Measurements from ENCODE around the gene KIF25. TPM values are rescaled to one million over a fixed set of nuclear protein-coding genes. Genes with fewer than 3 reads are reported as not detected.

KIF25 gene
- total RNA-seq, 5 donors from 2014 or later (not counting 1 experiment from before 2014, with no cell fraction given): not detected

- no peaks in the 10 kb centered on the region for H3K36me3 Mint-ChIP-seq
- Histone ChIP-seq H3K4me3 (ENCODE audit: control insufficient read depth in 1 of 2, extremely low read depth in 1 of 2, low read length in 1 of 2) (no peak overlapping the region), H3K27me3 (replicated peaks in 1 of 2; ENCODE audit: control insufficient read depth in 2 of 2, extremely low read depth in 1 of 2, insufficient read depth in 2 of 2, low read length in 1 of 2) (peaks cover 0 to 17% of the 10 kb centered on the region in 2 experiments), H3K36me3 (ENCODE audit: control insufficient read depth in 2 of 2, extremely low read depth in 1 of 2, insufficient read depth in 1 of 2, low read length in 1 of 2) (no peaks in the 10 kb centered on the region), H3K4me1 (ENCODE audit: control insufficient read depth in 1 of 2, extremely low read depth in 1 of 2, insufficient read depth in 2 of 2, low read length in 2 of 2) (no peaks in the 10 kb centered on the region), H3K9me3 (no peaks in the 10 kb centered on the region), H3K27ac (ENCODE audit: low read length) (no peak overlapping the region)
- ChIA-PET POLR2A (no interaction called here), CTCF (no interaction called here)
- H3K9me3 Mint-ChIP-seq: no peaks in the 10 kb centered on the region
- no peaks in the 10 kb centered on the region for H3K27me3 Mint-ChIP-seq
- DNase-seq: no peak
- no peaks in the 10 kb centered on the region for H3K4me1 Mint-ChIP-seq
- no peak overlapping the region for H3K27ac Mint-ChIP-seq
- WGBS (ENCODE audit: insufficient coverage): 81% methylated on average over 3 of the region's 5 CpGs
- no peak for ATAC-seq (replicated peaks in 1 of 4)
- no peak overlapping the region for H3K4me3 Mint-ChIP-seq
These were observed 86.0 kb downstream of the KIF25 start for GRCh38 chr6:168083514-168083885.

GRCh38 chr6:168084465-168085160, 87.1 kb downstream of the KIF25 start:
- Histone ChIP-seq H3K4me1 (ENCODE audit: control insufficient read depth in 1 of 2, extremely low read depth in 1 of 2, insufficient read depth in 2 of 2, low read length in 2 of 2) (no peaks in the 10 kb centered on the region), H3K36me3 (ENCODE audit: control insufficient read depth in 2 of 2, extremely low read depth in 1 of 2, insufficient read depth in 1 of 2, low read length in 1 of 2) (no peaks in the 10 kb centered on the region), H3K27ac (ENCODE audit: low read length) (no peak overlapping the region), H3K27me3 (replicated peaks in 1 of 2; ENCODE audit: control insufficient read depth in 2 of 2, extremely low read depth in 1 of 2, insufficient read depth in 2 of 2, low read length in 1 of 2) (peaks cover 0 to 13% of the 10 kb centered on the region in 2 experiments), H3K4me3 (ENCODE audit: control insufficient read depth in 1 of 2, extremely low read depth in 1 of 2, low read length in 1 of 2) (no peak overlapping the region), H3K9me3 (no peaks in the 10 kb centered on the region)
- no peak for ATAC-seq (replicated peaks in 1 of 4)
- H3K27ac Mint-ChIP-seq: no peak overlapping the region
- H3K9me3 Mint-ChIP-seq: no peaks in the 10 kb centered on the region
- ChIA-PET POLR2A (no interaction called here), CTCF (no interaction called here)
- no peaks in the 10 kb centered on the region for H3K27me3 Mint-ChIP-seq
- no peaks in the 10 kb centered on the region for H3K4me1 Mint-ChIP-seq
- no peaks in the 10 kb centered on the region for H3K36me3 Mint-ChIP-seq
- whole genome bisulfite sequencing (ENCODE audit: insufficient coverage): 79% methylated on average over 9 of the region's 19 CpGs
- no peak overlapping the region for H3K4me3 Mint-ChIP-seq
- no peak for DNase-seq

- no peaks in the 10 kb centered on the region for H3K36me3 Mint-ChIP-seq
- ChIA-PET CTCF (no interaction called here), POLR2A (no interaction called here)
- ATAC-seq (replicated peaks in 1 of 4) (no peak), DNase-seq (no peak)
- no peaks in the 10 kb centered on the region for H3K4me1 ChIP-seq (ENCODE audit: control insufficient read depth in 1 of 2, extremely low read depth in 1 of 2, insufficient read depth in 2 of 2, low read length in 2 of 2)
- H3K36me3 ChIP-seq (ENCODE audit: control insufficient read depth in 2 of 2, extremely low read depth in 1 of 2, insufficient read depth in 1 of 2, low read length in 1 of 2): no peaks in the 10 kb centered on the region
- no peaks in the 10 kb centered on the region for H3K4me1 Mint-ChIP-seq
- no peaks in the 10 kb centered on the region for H3K9me3 Mint-ChIP-seq
- no peaks in the 10 kb centered on the region for H3K27me3 Mint-ChIP-seq
- no peak overlapping the region for H3K27ac Mint-ChIP-seq
- no peak overlapping the region for H3K4me3 ChIP-seq (ENCODE audit: control insufficient read depth in 1 of 2, extremely low read depth in 1 of 2, low read length in 1 of 2)
- no peak overlapping the region for H3K27ac ChIP-seq (ENCODE audit: low read length)
- H3K4me3 Mint-ChIP-seq: no peak overlapping the region
- H3K27me3 ChIP-seq (replicated peaks in 1 of 2; ENCODE audit: control insufficient read depth in 2 of 2, extremely low read depth in 1 of 2, insufficient read depth in 2 of 2, low read length in 1 of 2): peaks cover 0 to 15% of the 10 kb centered on the region in 2 experiments
- no peaks in the 10 kb centered on the region for H3K9me3 ChIP-seq
- WGBS (ENCODE audit: insufficient coverage): 90% methylated on average over 10 of the region's 10 CpGs
These were observed 88.6 kb downstream of the KIF25 start for GRCh38 chr6:168086066-168086465.

GRCh38 chr6:168086616-168087015, 89.1 kb downstream of the KIF25 start:
- DNase-seq (no peak), ATAC-seq (replicated peaks in 1 of 4) (no peak)
- Histone ChIP-seq H3K36me3 (ENCODE audit: control insufficient read depth in 2 of 2, extremely low read depth in 1 of 2, insufficient read depth in 1 of 2, low read length in 1 of 2) (no peaks in the 10 kb centered on the region), H3K4me1 (ENCODE audit: control insufficient read depth in 1 of 2, extremely low read depth in 1 of 2, insufficient read depth in 2 of 2, low read length in 2 of 2) (no peaks in the 10 kb centered on the region), H3K4me3 (ENCODE audit: control insufficient read depth in 1 of 2, extremely low read depth in 1 of 2, low read length in 1 of 2) (no peak overlapping the region), H3K27ac (ENCODE audit: low read length) (no peak overlapping the region), H3K9me3 (no peaks in the 10 kb centered on the region), H3K27me3 (replicated peaks in 1 of 2; ENCODE audit: control insufficient read depth in 2 of 2, extremely low read depth in 1 of 2, insufficient read depth in 2 of 2, low read length in 1 of 2) (peaks cover 0 to 15% of the 10 kb centered on the region in 2 experiments)
- Mint-ChIP-seq H3K9me3 (no peaks in the 10 kb centered on the region), H3K4me3 (no peak overlapping the region), H3K27me3 (no peaks in the 10 kb centered on the region), H3K27ac (no peak overlapping the region), H3K4me1 (no peaks in the 10 kb centered on the region), H3K36me3 (no peaks in the 10 kb centered on the region)
- WGBS (ENCODE audit: insufficient coverage): 84% methylated on average over 9 of the region's 10 CpGs
- ChIA-PET POLR2A (no interaction called here), CTCF (no interaction called here)

GRCh38 chr6:168087436-168088160, 90.1 kb downstream of the KIF25 start:
- Mint-ChIP-seq H3K4me3 (no peak overlapping the region), H3K36me3 (no peaks in the 10 kb centered on the region), H3K4me1 (no peaks in the 10 kb centered on the region), H3K9me3 (peaks cover 0 to 4% (median 0%) of the 10 kb centered on the region in 3 donors), H3K27ac (no peak overlapping the region), H3K27me3 (no peaks in the 10 kb centered on the region)
- POLR2A ChIA-PET: no interaction called here
- H3K27ac ChIP-seq (ENCODE audit: low read length): no peak overlapping the region
- ATAC-seq (replicated peaks in 1 of 4) (no peak), DNase-seq (no peak)
- peaks cover 0 to 22% of the 10 kb centered on the region in 2 experiments for H3K27me3 ChIP-seq (replicated peaks in 1 of 2; ENCODE audit: control insufficient read depth in 2 of 2, extremely low read depth in 1 of 2, insufficient read depth in 2 of 2, low read length in 1 of 2)
- no peaks in the 10 kb centered on the region for H3K9me3 ChIP-seq
- no peaks in the 10 kb centered on the region for H3K4me1 ChIP-seq (ENCODE audit: control insufficient read depth in 1 of 2, extremely low read depth in 1 of 2, insufficient read depth in 2 of 2, low read length in 2 of 2)
- no peaks in the 10 kb centered on the region for H3K36me3 ChIP-seq (ENCODE audit: control insufficient read depth in 2 of 2, extremely low read depth in 1 of 2, insufficient read depth in 1 of 2, low read length in 1 of 2)
- 78% methylated on average over 14 of the region's 25 CpGs for WGBS (ENCODE audit: insufficient coverage)
- CTCF ChIA-PET: no interaction called here
- no peak overlapping the region for H3K4me3 ChIP-seq (ENCODE audit: control insufficient read depth in 1 of 2, extremely low read depth in 1 of 2, low read length in 1 of 2)

GRCh38 chr6:168088161-168089053, 90.9 kb downstream of the KIF25 start:
- H3K9me3 Mint-ChIP-seq: peaks cover 0 to 7% (median 2%) of the 10 kb centered on the region in 3 donors
- no peaks in the 10 kb centered on the region for H3K27me3 Mint-ChIP-seq
- DNase-seq (no peak), ATAC-seq (replicated peaks in 1 of 4) (no peak)
- Histone ChIP-seq H3K27ac (ENCODE audit: low read length) (no peak overlapping the region), H3K36me3 (ENCODE audit: control insufficient read depth in 2 of 2, extremely low read depth in 1 of 2, insufficient read depth in 1 of 2, low read length in 1 of 2) (no peaks in the 10 kb centered on the region), H3K27me3 (replicated peaks in 1 of 2; ENCODE audit: control insufficient read depth in 2 of 2, extremely low read depth in 1 of 2, insufficient read depth in 2 of 2, low read length in 1 of 2) (peaks cover 0 to 20% of the 10 kb centered on the region in 2 experiments), H3K9me3 (no peaks in the 10 kb centered on the region), H3K4me1 (ENCODE audit: control insufficient read depth in 1 of 2, extremely low read depth in 1 of 2, insufficient read depth in 2 of 2, low read length in 2 of 2) (no peaks in the 10 kb centered on the region), H3K4me3 (ENCODE audit: control insufficient read depth in 1 of 2, extremely low read depth in 1 of 2, low read length in 1 of 2) (no peak overlapping the region)
- H3K4me1 Mint-ChIP-seq: no peaks in the 10 kb centered on the region
- POLR2A ChIA-PET: no interaction called here
- H3K36me3 Mint-ChIP-seq: no peaks in the 10 kb centered on the region
- no peak overlapping the region for H3K4me3 Mint-ChIP-seq
- no peak overlapping the region for H3K27ac Mint-ChIP-seq
- 75% methylated on average over 18 of the region's 20 CpGs for WGBS (ENCODE audit: insufficient coverage)
- CTCF ChIA-PET: no interaction called here

Data from T-cell (primary cell).